ENCODE data around the gene PCMT1.
"Not testable (repeated sequence)": the region's sequence is repeated elsewhere in the genome, so short reads cannot be mapped to it uniquely, and the experiment has no call there.

Gene PCMT1

DNA sequence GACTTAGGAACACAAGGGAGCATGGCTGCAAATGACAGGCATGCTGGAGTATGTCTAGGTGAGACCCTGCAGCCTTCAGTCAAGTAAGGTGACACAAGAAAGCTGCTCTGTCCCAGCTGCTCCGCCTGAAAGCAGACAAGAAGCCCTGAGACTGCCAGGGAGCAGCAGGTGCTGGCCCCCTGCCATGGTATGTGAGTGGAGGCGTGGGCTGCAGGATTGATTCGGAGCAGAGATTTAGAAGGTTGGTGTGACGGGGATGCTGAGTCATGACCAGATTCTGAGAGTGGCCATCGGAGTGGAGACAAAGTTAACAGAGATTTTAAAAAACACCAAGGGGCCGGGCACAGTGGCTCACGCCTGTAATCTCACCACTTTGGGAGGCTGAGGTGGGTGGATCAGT lies 96.8 kb downstream of the PCMT1 start:
- Histone ChIP-seq H2AFZ (ENCODE audit: low read length) (no peak overlapping the region), H3K9ac (ENCODE audit: low read length) (no peak overlapping the region), H3K9me3 (ENCODE audit: low read length) (no peaks in the 10 kb centered on the region), H3K27ac (ENCODE audit: low read depth, low read length, poor library complexity, severe bottlenecking) (no peak overlapping the region), H3K4me2 (ENCODE audit: low read length) (no peak overlapping the region), H3F3A (ENCODE audit: insufficient read depth, low read length) (no peaks in the 10 kb centered on the region), H3K4me1 (ENCODE audit: insufficient read depth, low read length, severe bottlenecking) (no peaks in the 10 kb centered on the region), H4K20me1 (ENCODE audit: insufficient read depth, low read length) (no peaks in the 10 kb centered on the region), H3K9me2 (ENCODE audit: low read depth, low read length) (no peaks in the 10 kb centered on the region), H3K79me2 (ENCODE audit: insufficient read depth, low read length) (no peaks in the 10 kb centered on the region), H3K4me3 (ENCODE audit: low read depth, low read length, poor library complexity, severe bottlenecking) (no peak overlapping the region), H3K36me3 (ENCODE audit: insufficient read depth, low read length) (no peaks in the 10 kb centered on the region), H3K27me3 (ENCODE audit: insufficient read depth, low read length) (0 out of 2 replicates have a peak, but pooled peaks cover 4% of the 10 kb centered on the region)
- no peak for TF ChIP-seq EZH2 (IDR thresholded peaks at IDR 0.05; ENCODE audit: borderline replicate concordance, low read length)

DNA sequence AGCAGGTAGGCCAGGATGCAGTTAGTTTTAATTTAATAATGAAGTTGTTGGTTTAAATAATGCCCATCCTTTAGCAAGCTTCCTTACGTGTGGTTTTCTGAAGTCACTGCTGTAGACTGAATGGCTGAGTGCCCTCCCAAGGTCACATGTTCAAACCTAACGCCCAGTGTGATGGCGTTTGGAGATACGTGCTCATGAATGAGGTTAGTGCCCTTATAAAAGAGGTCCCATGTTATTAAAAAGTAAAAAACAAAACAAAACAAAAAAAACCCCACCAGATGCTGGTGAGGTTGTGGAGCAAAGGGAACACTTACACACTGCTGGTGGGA lies 98.4 kb downstream of the PCMT1 start:
- Histone ChIP-seq H3K36me3 (ENCODE audit: insufficient read depth, low read length) (no peaks in the 10 kb centered on the region), H3K9me2 (ENCODE audit: low read depth, low read length) (no peaks in the 10 kb centered on the region), H3F3A (ENCODE audit: insufficient read depth, low read length) (no peaks in the 10 kb centered on the region), H2AFZ (ENCODE audit: low read length) (no peak overlapping the region), H3K27me3 (ENCODE audit: insufficient read depth, low read length) (0 out of 2 replicates have a peak, but pooled peaks cover 4% of the 10 kb centered on the region), H3K79me2 (ENCODE audit: insufficient read depth, low read length) (no peaks in the 10 kb centered on the region), H3K9me3 (ENCODE audit: low read length) (no peaks in the 10 kb centered on the region), H3K9ac (ENCODE audit: low read length) (no peak overlapping the region), H4K20me1 (ENCODE audit: insufficient read depth, low read length) (no peaks in the 10 kb centered on the region), H3K27ac (ENCODE audit: low read depth, low read length, poor library complexity, severe bottlenecking) (no peak overlapping the region), H3K4me1 (ENCODE audit: insufficient read depth, low read length, severe bottlenecking) (peaks cover 12% of the 10 kb centered on the region), H3K4me2 (ENCODE audit: low read length) (no peak overlapping the region), H3K4me3 (ENCODE audit: low read depth, low read length, poor library complexity, severe bottlenecking) (no peak overlapping the region)
- TF ChIP-seq, protein P1, sequence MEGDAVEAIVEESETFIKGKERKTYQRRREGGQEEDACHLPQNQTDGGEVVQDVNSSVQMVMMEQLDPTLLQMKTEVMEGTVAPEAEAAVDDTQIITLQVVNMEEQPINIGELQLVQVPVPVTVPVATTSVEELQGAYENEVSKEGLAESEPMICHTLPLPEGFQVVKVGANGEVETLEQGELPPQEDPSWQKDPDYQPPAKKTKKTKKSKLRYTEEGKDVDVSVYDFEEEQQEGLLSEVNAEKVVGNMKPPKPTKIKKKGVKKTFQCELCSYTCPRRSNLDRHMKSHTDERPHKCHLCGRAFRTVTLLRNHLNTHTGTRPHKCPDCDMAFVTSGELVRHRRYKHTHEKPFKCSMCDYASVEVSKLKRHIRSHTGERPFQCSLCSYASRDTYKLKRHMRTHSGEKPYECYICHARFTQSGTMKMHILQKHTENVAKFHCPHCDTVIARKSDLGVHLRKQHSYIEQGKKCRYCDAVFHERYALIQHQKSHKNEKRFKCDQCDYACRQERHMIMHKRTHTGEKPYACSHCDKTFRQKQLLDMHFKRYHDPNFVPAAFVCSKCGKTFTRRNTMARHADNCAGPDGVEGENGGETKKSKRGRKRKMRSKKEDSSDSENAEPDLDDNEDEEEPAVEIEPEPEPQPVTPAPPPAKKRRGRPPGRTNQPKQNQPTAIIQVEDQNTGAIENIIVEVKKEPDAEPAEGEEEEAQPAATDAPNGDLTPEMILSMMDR (IDR thresholded peaks at IDR 0.05; ENCODE audit: low read length) = no peak
- no peak for TF ChIP-seq EZH2 (IDR thresholded peaks at IDR 0.05; ENCODE audit: borderline replicate concordance, low read length)

DNA sequence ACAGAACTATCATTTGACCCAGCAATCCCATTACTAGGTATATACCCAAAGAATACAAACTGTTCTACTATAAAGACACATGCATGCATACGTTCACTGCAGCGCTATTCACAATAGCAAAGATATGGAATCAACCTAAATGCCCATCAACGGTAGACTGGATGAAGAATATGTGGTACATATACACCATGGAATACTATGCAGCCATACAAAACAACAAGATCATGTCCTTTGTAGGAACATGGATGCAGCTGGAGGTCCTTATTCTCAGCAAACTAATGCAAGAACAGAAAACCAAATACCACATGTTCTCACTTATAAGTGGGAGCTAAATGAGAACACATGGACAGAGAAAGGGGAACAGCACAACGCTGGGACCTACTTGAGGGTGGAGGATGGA lies 98.8 kb downstream of the PCMT1 start:
- not testable (repeated sequence) for H3K4me3 ChIP-seq (ENCODE audit: low read depth, low read length, poor library complexity, severe bottlenecking); H3K27me3 ChIP-seq (ENCODE audit: insufficient read depth, low read length); H3K9me2 ChIP-seq (ENCODE audit: low read depth, low read length); H3K4me2 ChIP-seq (ENCODE audit: low read length); H4K20me1 ChIP-seq (ENCODE audit: insufficient read depth, low read length); H3K79me2 ChIP-seq (ENCODE audit: insufficient read depth, low read length); H3K9ac ChIP-seq (ENCODE audit: low read length); H3K27ac ChIP-seq (ENCODE audit: low read depth, low read length, poor library complexity, severe bottlenecking); H3K9me3 ChIP-seq (ENCODE audit: low read length); H3K36me3 ChIP-seq (ENCODE audit: insufficient read depth, low read length); H2AFZ ChIP-seq (ENCODE audit: low read length); H3F3A ChIP-seq (ENCODE audit: insufficient read depth, low read length)
- peaks cover 12% of the 10 kb centered on the region for H3K4me1 ChIP-seq (ENCODE audit: insufficient read depth, low read length, severe bottlenecking)

DNA sequence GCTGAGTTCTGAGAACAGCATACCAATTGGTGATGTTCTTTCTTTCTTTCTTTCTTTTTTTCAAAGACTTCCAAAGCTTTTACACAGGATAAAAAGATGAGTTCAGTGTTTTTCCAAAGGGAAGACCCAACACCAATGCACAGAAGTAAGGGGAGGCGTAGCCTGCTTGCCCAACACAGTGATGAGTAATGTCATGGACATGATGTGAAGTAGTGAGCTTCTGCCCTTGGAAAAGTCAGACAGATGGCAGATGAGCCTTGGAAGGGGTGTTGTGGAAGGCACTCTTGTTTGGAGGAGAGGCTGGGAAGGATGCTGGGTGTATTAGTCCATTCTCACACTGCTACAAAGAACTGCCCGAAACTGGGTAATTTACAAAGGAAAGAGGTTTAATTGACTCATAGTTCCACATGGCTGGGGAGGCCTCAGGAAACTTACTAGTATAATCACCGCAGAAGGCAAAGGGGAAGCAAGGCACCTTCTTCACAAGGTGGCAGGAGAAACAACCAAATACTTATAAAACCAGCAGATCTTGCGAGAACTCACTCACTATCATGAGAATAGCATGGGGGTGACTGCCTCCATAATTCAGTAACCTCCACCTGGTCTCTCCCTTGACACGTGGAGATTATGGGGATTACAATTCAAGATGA lies 102.0 kb downstream of the PCMT1 start:
- no peaks in the 10 kb centered on the region for H3K9me2 ChIP-seq (ENCODE audit: low read depth, low read length)
- TF ChIP-seq, protein P1 (IDR thresholded peaks at IDR 0.05; ENCODE audit: low read length) = no peak
- no peak for TF ChIP-seq EZH2 (IDR thresholded peaks at IDR 0.05; ENCODE audit: borderline replicate concordance, low read length)
- H3K79me2 ChIP-seq (ENCODE audit: insufficient read depth, low read length) = no peaks in the 10 kb centered on the region
- no peak overlapping the region for H3K27ac ChIP-seq (ENCODE audit: low read depth, low read length, poor library complexity, severe bottlenecking)
- H3K4me1 ChIP-seq (ENCODE audit: insufficient read depth, low read length, severe bottlenecking) = peaks cover 12% of the 10 kb centered on the region
- 0 out of 2 replicates have a peak, but pooled peaks cover 5% of the 10 kb centered on the region for H3K27me3 ChIP-seq (ENCODE audit: insufficient read depth, low read length)
- H3K4me3 ChIP-seq (ENCODE audit: low read depth, low read length, poor library complexity, severe bottlenecking) = no peak overlapping the region
- H3K36me3 ChIP-seq (ENCODE audit: insufficient read depth, low read length) = no peaks in the 10 kb centered on the region
- H2AFZ ChIP-seq (ENCODE audit: low read length) = no peak overlapping the region
- H3F3A ChIP-seq (ENCODE audit: insufficient read depth, low read length) = no peaks in the 10 kb centered on the region
- H3K4me2 ChIP-seq (ENCODE audit: low read length) = peak overlapping the region; percentile 7; the same call in 1 of the 2 replicates
- H3K9me3 ChIP-seq (ENCODE audit: low read length) = no peaks in the 10 kb centered on the region
- H3K9ac ChIP-seq (ENCODE audit: low read length) = no peak overlapping the region
- H4K20me1 ChIP-seq (ENCODE audit: insufficient read depth, low read length) = no peaks in the 10 kb centered on the region

Measured in OCI-LY1 (cell line).